HepG2 (cell line): ENCODE data around the gene HADHA. TPM values are rescaled to one million over a fixed set of nuclear protein-coding genes. Genes with fewer than 3 reads are reported as not detected.

Source experiments
- ARHGAP35 ChIP-seq: sonication (generic); formaldehyde crosslinking; IDR thresholded peaks from 2 replicates; pipeline ENCODE4 v1.9.0; 2022; ENCODE audit warnings: mild to moderate bottlenecking, inconsistent platforms, moderate library complexity, missing genetic modification reagents, borderline replicate concordance
- FOXC1 ChIP-seq: sonication (generic); formaldehyde crosslinking; IDR thresholded peaks from 2 replicates; pipeline ENCODE4 v1.8.0; 2022; ENCODE audit warnings: mild to moderate bottlenecking, missing genetic modification reagents, borderline replicate concordance
- HNF4A ChIP-seq: sonication (generic); formaldehyde crosslinking; IDR thresholded peaks from 2 replicates; pipeline ENCODE4 v1.4.0; 2020; ENCODE audit warnings: missing genetic modification reagents
- SIN3A ChIP-seq: IDR thresholded peaks from 2 replicates; pipeline ENCODE4 v1.6.1; 2011; ENCODE audit warnings: low read depth, mild to moderate bottlenecking, control low read depth, low read length, borderline replicate concordance
- U2AF1 ChIP-seq: fragments of 200-400 bp; formaldehyde crosslinking; optimal IDR thresholded peaks from 2 replicates; pipeline ENCODE3; 2017; ENCODE audit warnings: mild to moderate bottlenecking, low read depth, low read length
- XBP1 ChIP-seq: sonication (generic); formaldehyde crosslinking; IDR thresholded peaks from 2 replicates; pipeline ENCODE4 v1.5.0; 2020; ENCODE audit warnings: missing genetic modification reagents
- ZBTB8A ChIP-seq: sonication (generic); formaldehyde crosslinking; IDR thresholded peaks from 2 replicates; pipeline ENCODE4 v1.4.0; 2020; ENCODE audit warnings: mild to moderate bottlenecking, low read depth, missing genetic modification reagents, borderline replicate concordance
- ZNF558 ChIP-seq: sonication (generic); formaldehyde crosslinking; IDR thresholded peaks from 2 replicates; pipeline ENCODE4 v1.9.0; 2022; ENCODE audit warnings: mild to moderate bottlenecking, missing genetic modification reagents, borderline replicate concordance
- ZNF775 ChIP-seq: sonication (generic); formaldehyde crosslinking; IDR thresholded peaks from 2 replicates; pipeline ENCODE4 v1.4.0; 2020; ENCODE audit warnings: missing genetic modification reagents, mild to moderate bottlenecking, moderate library complexity, borderline replicate concordance
- ZSCAN22 ChIP-seq: sonication (generic); formaldehyde crosslinking; IDR thresholded peaks from 2 replicates; pipeline ENCODE4 v1.4.0; 2020; ENCODE audit warnings: mild to moderate bottlenecking, missing genetic modification reagents
- ZSCAN9 ChIP-seq: IDR thresholded peaks from 2 replicates; pipeline ENCODE4 v1.6.1; 2016; ENCODE audit warnings: borderline replicate concordance
- polyA plus RNA-seq, 8 experiments: library from polyadenylated mRNA; depleted of rRNA in 3 of 8; stranded (reverse) in 7 of 8; unstranded in 1 of 8; fragments of >200 nt; fragmentation: Illumina TruSeq in 4 of 8; extraction: Trizol in 4 of 8; gene quantifications; 2 replicates each; pipeline versions ENCODE4 v1.2.1 to v1.2.3, GENCODE V29; 2011 to 2016; ENCODE audit warnings: low read depth in 4 of 8, missing spikeins in 1 of 8, mixed read lengths in 1 of 8; ENCODE audit not compliant: insufficient read depth in 1 of 8
- total RNA-seq, 5 experiments: library from RNA; depleted of rRNA; stranded (reverse); fragments of >200 nt; fragmentation: Illumina TruSeq; extraction: Trizol; gene quantifications; 2 replicates each; pipeline ENCODE4 v1.2.3, GENCODE V29; 2016; ENCODE audit warnings: low read depth in 1 of 5
- TF ChIP-seq, protein P1 (sequence below): sonication (generic); formaldehyde crosslinking; IDR thresholded peaks from 2 replicates; pipeline ENCODE4 v1.4.0; 2020; ENCODE audit warnings: mild to moderate bottlenecking, missing genetic modification reagents
- TF ChIP-seq, protein P2 (sequence below): sonication (generic); formaldehyde crosslinking; IDR thresholded peaks from 2 replicates; pipeline ENCODE4 v1.8.1; 2023; ENCODE audit warnings: missing genetic modification reagents, inconsistent platforms, borderline replicate concordance
- TF ChIP-seq, protein P3 (sequence below): sonication (generic); formaldehyde crosslinking; IDR thresholded peaks from 2 replicates; pipeline ENCODE4 v1.4.0; 2020; ENCODE audit warnings: missing genetic modification reagents, mild to moderate bottlenecking, borderline replicate concordance
- TF ChIP-seq, protein P4 (sequence below): sonication (generic); formaldehyde crosslinking; IDR thresholded peaks from 2 replicates; pipeline ENCODE4 v1.4.0; 2020; ENCODE audit warnings: mild to moderate bottlenecking, low read depth, missing genetic modification reagents

The HADHA gene
- total and polyA plus RNA-seq, 2 of the 13 experiments (the other 11 are each of a cell fraction or from before 2014, with no cell fraction given), result 102 to 270 TPM

GRCh38 chr2:26243470-26244308 is 743 bp downstream of the HADHA start (continued):
- TF ChIP-seq ZNF558 (CRISPR knock-in tag) (0 out of 2 replicates have a peak, but pooled peaks have one; percentile 7), HNF4A (0 out of 2 replicates have a peak, but pooled peaks have one; percentile 18), SIN3A (0 out of 2 replicates have a peak, but pooled peaks have one; percentile 31), ZBTB8A (CRISPR knock-in tag) (no peak), ZSCAN22 (CRISPR knock-in tag) (0 out of 2 replicates have a peak, but pooled peaks have one; percentile 17), XBP1 (CRISPR knock-in tag) (no peak), U2AF1 (peak; percentile 1), ARHGAP35 (CRISPR knock-in tag) (0 out of 2 replicates have a peak, but pooled peaks have one; percentile 20), ZSCAN9 (CRISPR knock-in tag) (0 out of 2 replicates have a peak, but pooled peaks have one; percentile 27), ZNF775 (CRISPR knock-in tag) (0 out of 2 replicates have a peak, but pooled peaks have one; percentile 49), FOXC1 (CRISPR knock-in tag) (0 out of 2 replicates have a peak, but pooled peaks have one; percentile 7)
- TF ChIP-seq, protein P1, sequence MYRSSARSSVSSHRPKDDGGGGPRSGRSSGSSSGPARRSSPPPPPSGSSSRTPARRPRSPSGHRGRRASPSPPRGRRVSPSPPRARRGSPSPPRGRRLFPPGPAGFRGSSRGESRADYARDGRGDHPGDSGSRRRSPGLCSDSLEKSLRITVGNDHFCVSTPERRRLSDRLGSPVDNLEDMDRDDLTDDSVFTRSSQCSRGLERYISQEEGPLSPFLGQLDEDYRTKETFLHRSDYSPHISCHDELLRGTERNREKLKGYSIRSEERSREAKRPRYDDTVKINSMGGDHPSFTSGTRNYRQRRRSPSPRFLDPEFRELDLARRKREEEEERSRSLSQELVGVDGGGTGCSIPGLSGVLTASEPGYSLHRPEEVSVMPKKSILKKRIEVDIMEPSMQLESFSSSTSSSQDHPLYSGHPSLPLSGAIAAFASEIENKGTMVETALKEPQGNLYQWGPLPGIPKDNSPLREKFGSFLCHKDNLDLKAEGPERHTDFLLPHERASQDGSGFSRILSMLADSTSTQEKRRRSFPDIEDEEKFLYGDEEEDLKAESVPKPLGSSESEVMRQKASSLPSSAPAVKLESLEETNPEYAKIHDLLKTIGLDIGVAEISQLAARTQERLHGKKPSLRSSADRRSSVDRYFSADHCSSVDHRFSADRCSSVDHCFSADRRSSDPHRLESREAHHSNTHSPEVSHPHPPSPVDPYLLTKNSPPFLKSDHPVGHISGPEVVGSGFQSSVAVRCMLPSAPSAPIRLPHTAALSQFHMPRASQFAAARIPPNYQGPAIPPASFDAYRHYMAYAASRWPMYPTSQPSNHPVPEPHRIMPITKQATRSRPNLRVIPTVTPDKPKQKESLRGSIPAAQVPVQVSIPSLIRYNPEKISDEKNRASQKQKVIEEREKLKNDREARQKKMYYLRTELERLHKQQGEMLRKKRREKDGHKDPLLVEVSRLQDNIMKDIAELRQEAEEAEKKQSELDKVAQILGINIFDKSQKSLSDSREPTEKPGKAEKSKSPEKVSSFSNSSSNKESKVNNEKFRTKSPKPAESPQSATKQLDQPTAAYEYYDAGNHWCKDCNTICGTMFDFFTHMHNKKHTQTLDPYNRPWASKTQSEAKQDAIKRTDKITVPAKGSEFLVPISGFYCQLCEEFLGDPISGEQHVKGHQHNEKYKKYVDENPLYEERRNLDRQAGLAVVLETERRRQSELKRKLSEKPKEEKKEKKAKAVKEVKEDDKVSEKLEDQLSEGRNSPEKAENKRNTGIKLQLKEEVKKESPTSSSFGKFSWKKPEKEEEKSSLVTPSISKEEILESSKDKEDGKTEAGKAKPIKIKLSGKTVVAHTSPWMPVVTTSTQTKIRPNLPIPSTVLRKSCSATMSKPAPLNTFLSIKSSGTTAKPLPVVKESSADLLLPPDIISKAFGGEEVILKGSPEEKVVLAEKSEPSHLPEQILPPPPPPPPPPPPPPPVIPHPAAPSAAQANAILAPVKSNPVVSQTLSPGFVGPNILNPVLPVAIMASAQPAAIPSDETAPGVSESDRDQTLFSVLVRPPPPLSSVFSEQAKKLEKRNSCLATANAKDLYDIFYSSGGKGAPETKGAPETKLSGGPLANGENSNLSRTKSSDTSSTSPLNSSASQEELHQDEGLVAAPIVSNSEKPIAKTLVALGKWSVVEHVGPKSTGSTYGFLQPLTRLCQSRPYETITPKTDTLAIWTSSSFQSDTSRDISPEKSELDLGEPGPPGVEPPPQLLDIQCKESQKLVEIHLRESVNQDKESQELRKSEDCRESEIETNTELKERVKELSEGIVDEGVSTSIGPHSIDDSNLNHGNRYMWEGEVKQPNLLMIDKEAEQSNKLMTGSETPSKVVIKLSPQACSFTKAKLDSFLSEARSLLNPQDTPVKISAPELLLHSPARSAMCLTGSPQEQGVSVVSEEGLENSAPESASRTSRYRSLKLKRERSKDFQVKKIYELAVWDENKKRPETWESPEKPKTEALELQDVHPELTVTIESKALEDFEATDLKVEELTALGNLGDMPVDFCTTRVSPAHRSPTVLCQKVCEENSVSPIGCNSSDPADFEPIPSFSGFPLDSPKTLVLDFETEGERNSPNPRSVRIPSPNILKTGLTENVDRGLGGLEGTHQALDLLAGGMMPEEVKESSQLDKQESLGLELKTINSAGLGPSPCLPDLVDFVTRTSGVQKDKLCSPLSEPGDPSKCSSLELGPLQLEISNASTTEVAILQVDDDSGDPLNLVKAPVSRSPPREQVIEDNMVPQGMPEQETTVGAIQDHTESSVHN (CRISPR knock-in tag), result 0 out of 2 replicates have a peak, but pooled peaks have one; percentile 19
- TF ChIP-seq, protein P2, sequence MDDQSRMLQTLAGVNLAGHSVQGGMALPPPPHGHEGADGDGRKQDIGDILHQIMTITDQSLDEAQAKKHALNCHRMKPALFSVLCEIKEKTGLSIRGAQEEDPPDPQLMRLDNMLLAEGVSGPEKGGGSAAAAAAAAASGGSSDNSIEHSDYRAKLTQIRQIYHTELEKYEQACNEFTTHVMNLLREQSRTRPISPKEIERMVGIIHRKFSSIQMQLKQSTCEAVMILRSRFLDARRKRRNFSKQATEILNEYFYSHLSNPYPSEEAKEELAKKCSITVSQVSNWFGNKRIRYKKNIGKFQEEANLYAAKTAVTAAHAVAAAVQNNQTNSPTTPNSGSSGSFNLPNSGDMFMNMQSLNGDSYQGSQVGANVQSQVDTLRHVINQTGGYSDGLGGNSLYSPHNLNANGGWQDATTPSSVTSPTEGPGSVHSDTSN (CRISPR knock-in tag), result no peak
- TF ChIP-seq, protein P3, sequence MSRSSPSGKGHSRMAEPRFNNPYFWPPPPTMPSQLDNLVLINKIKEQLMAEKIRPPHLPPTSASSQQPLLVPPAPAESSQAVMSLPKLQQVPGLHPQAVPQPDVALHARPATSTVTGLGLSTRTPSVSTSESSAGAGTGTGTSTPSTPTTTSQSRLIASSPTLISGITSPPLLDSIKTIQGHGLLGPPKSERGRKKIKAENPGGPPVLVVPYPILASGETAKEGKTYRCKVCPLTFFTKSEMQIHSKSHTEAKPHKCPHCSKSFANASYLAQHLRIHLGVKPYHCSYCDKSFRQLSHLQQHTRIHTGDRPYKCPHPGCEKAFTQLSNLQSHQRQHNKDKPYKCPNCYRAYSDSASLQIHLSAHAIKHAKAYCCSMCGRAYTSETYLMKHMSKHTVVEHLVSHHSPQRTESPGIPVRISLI (CRISPR knock-in tag), result peak; percentile 9; the same call in 1 of the 2 replicates
- TF ChIP-seq, protein P4, sequence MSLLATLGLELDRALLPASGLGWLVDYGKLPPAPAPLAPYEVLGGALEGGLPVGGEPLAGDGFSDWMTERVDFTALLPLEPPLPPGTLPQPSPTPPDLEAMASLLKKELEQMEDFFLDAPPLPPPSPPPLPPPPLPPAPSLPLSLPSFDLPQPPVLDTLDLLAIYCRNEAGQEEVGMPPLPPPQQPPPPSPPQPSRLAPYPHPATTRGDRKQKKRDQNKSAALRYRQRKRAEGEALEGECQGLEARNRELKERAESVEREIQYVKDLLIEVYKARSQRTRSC, result peak; percentile 23; the same call in 1 of the 2 replicates
